Measurements from ENCODE around the gene MTM1. TPM values are rescaled to one million over a fixed set of nuclear protein-coding genes. Genes with fewer than 3 reads are reported as not detected.

The MTM1 gene
- total RNA-seq, 4 donors from 2014 or later = 13.5 to 27.2 (median 17.8) TPM

DNA sequence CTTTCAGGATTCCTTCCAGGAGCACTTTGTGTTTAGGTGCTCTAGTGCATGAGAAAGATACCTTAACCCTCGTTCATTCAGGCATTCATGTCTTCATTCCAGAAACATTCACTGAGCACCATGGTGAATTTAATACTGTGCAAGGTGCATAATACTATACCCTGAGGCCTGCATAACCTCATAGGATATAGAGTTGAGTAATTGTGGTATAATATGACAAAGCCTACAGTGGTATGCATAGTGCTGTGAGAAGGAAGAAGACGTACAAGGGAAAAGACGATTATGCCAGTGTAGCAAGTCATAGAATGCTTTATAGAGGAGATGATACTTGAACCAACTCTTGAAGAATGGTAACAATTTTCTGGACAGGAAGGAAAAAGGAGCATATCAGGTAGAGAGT is 34.3 kb downstream of the MTM1 start:
- Histone ChIP-seq H3K4me3 (no peak overlapping the region), H3K9me3 (no peaks in the 10 kb centered on the region), H3K4me1 (no peaks in the 10 kb centered on the region), H3K27ac (no peak overlapping the region), H3K36me3 (peaks cover 0 to 13% (median 0%) of the 10 kb centered on the region in 3 donors), H3K27me3 (no peaks in the 10 kb centered on the region)
- DNase-seq (ENCODE audit: low spot score in 2 of 2) = no peak
- TF ChIP-seq POLR2A (IDR thresholded peaks at IDR 0.05) = no peak
- TF ChIP-seq, protein P1, sequence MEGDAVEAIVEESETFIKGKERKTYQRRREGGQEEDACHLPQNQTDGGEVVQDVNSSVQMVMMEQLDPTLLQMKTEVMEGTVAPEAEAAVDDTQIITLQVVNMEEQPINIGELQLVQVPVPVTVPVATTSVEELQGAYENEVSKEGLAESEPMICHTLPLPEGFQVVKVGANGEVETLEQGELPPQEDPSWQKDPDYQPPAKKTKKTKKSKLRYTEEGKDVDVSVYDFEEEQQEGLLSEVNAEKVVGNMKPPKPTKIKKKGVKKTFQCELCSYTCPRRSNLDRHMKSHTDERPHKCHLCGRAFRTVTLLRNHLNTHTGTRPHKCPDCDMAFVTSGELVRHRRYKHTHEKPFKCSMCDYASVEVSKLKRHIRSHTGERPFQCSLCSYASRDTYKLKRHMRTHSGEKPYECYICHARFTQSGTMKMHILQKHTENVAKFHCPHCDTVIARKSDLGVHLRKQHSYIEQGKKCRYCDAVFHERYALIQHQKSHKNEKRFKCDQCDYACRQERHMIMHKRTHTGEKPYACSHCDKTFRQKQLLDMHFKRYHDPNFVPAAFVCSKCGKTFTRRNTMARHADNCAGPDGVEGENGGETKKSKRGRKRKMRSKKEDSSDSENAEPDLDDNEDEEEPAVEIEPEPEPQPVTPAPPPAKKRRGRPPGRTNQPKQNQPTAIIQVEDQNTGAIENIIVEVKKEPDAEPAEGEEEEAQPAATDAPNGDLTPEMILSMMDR (IDR thresholded peaks at IDR 0.05) = no peak
- no peak for TF ChIP-seq EP300 (IDR thresholded peaks at IDR 0.05)
- WGBS, 2 donors = 87 to 97% methylated on average over 3 of the region's 3 CpGs

DNA sequence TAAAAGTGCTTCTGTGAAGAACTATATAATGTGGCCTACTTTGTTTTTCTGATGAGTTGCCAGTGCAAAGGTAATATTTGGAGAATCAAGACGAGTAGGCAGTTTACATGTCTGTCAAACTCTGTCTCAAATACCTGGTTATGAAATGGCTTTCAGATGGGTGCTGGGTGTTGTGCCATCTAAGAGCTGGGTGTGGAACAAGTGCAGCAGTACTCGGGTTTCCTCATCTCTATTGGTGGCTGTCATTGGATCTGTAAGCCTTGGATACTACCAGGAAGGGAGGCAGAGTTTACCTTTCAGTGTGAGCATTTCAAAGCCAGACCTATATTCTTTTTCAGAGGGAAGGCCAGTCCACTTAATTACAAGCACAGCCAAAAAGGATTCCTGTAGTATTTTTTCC is 37.2 kb downstream of the MTM1 start:
- Histone ChIP-seq H3K27me3 (no peaks in the 10 kb centered on the region), H3K27ac (no peak overlapping the region), H3K4me3 (no peak overlapping the region), H3K36me3 (peaks cover 0 to 3% (median 0%) of the 10 kb centered on the region in 3 donors), H3K4me1 (no peaks in the 10 kb centered on the region), H3K9me3 (no peaks in the 10 kb centered on the region)
- 55 to 71% methylated on average over 2 of the region's 2 CpGs for WGBS, 2 donors
- no peak for DNase-seq (ENCODE audit: low spot score in 2 of 2)
- TF ChIP-seq, protein P1 (IDR thresholded peaks at IDR 0.05) = no peak
- TF ChIP-seq POLR2A (IDR thresholded peaks at IDR 0.05) (no peak), EP300 (IDR thresholded peaks at IDR 0.05) (no peak)

DNA sequence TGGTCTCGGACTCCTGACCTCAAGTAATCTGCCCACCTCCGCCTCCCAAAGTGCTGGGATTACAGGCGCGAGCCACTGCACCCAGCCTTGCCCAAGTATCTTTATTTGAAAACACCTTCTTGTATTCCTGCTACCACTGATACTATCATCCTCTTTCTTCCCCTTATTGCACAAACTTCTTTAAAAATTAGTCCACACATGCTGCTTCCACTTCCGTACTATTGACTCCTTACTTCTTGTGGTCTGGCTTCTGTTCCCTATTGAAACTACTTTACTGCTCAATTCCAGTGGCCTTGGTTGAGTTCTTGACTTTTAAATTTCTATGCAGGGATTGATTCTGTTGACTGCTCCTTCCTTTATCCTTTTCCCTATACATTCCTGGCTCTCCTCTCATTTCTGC is 38.8 kb downstream of the MTM1 start:
- WGBS, 2 donors = 75 to 87% methylated on average over 5 of the region's 5 CpGs

DNA sequence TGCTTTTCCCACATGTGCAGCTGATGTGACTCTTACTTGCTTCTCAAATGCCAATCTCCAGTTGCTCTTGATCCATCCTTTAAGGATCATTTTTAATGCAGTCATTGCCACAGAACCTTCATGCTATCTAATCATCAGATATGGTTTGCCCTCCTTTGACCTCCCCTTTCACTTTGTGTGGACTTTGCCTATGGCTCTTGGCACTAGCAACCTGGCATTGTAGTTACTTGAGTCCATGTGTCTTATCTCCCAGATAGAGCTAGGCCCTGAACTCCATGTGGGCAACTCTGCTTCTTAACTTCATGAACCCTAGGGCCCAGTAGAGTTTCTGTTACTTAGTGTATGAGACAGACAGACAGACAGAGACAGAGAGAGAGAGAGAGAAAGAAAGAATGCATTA is 41.6 kb downstream of the MTM1 start:
- no peaks in the 10 kb centered on the region for H3K27me3 ChIP-seq
- H3K36me3 ChIP-seq = peaks cover 0 to 12% (median 0%) of the 10 kb centered on the region in 3 donors
- no peak overlapping the region for H3K4me3 ChIP-seq
- H3K4me1 ChIP-seq = no peaks in the 10 kb centered on the region
- no peaks in the 10 kb centered on the region for H3K9me3 ChIP-seq
- no peak for TF ChIP-seq EP300 (IDR thresholded peaks at IDR 0.05)
- no peak for TF ChIP-seq POLR2A (IDR thresholded peaks at IDR 0.05)
- TF ChIP-seq, protein P1 (IDR thresholded peaks at IDR 0.05) = no peak
- no peak for DNase-seq (ENCODE audit: low spot score in 2 of 2)
- no peak overlapping the region for H3K27ac ChIP-seq

More for the DNA sequence above, 38.8 kb downstream of the MTM1 start:
- Histone ChIP-seq H3K27ac (no peak overlapping the region), H3K36me3 (peaks cover 0 to 3% (median 0%) of the 10 kb centered on the region in 3 donors), H3K4me3 (no peak overlapping the region), H3K4me1 (no peaks in the 10 kb centered on the region), H3K27me3 (no peaks in the 10 kb centered on the region), H3K9me3 (no peaks in the 10 kb centered on the region)
- no peak for DNase-seq (ENCODE audit: low spot score in 2 of 2)
- TF ChIP-seq POLR2A (IDR thresholded peaks at IDR 0.05) (no peak), EP300 (IDR thresholded peaks at IDR 0.05) (no peak)
- TF ChIP-seq, protein P1 (IDR thresholded peaks at IDR 0.05) = no peak

DNA sequence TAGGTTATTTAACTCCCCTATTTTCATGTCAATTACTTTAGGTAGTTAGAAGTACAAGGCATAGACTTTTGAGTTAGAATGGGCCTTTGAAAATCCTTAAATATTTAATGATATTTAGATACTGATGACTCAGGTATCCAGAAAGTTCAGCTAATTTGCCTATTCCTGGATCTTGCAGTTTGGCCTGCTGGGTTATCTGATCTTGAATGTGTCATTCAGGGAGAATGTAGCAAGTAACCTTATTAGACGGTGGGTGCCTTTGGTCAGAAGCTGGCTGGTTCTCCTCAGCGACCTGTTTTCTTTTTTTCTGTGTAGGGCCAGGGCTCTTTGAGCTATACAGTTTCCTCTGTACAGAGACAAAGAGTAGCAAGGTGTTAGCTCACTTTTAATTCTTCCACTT is 42.0 kb downstream of the MTM1 start:
- no peak overlapping the region for H3K27ac ChIP-seq
- WGBS, 2 donors = 72 to 81% methylated on average over 2 of the region's 2 CpGs
- peaks cover 0 to 14% (median 0%) of the 10 kb centered on the region in 3 donors for H3K36me3 ChIP-seq
- no peak for DNase-seq (ENCODE audit: low spot score in 2 of 2)
- no peaks in the 10 kb centered on the region for H3K4me1 ChIP-seq
- TF ChIP-seq, protein P1 (IDR thresholded peaks at IDR 0.05) = no peak
- no peak for TF ChIP-seq POLR2A (IDR thresholded peaks at IDR 0.05)
- no peak for TF ChIP-seq EP300 (IDR thresholded peaks at IDR 0.05)
- no peaks in the 10 kb centered on the region for H3K27me3 ChIP-seq
- H3K9me3 ChIP-seq = no peaks in the 10 kb centered on the region
- H3K4me3 ChIP-seq = no peak overlapping the region
